GM18505 (cell line): ENCODE measurements around the gene AMIGO1.
A peak's percentile ranks its signal among the peaks of the same experiment; 100 is the strongest.

ENCODE experiments used
- ATAC-seq: cut with Tn5 transposase; IDR thresholded peaks from one replicate; pipeline ENCODE4 v1.9.1; 2021; ENCODE audit not compliant: unreplicated experiment
- POLR2A ChIP-seq: IDR thresholded peaks from 4 replicates; pipeline ENCODE4 v1.6.1; 2011; ENCODE audit warnings: borderline replicate concordance; ENCODE audit not compliant: insufficient read depth, insufficient read length; ENCODE audit errors: extremely low read depth

The AMIGO1 gene

DNA sequence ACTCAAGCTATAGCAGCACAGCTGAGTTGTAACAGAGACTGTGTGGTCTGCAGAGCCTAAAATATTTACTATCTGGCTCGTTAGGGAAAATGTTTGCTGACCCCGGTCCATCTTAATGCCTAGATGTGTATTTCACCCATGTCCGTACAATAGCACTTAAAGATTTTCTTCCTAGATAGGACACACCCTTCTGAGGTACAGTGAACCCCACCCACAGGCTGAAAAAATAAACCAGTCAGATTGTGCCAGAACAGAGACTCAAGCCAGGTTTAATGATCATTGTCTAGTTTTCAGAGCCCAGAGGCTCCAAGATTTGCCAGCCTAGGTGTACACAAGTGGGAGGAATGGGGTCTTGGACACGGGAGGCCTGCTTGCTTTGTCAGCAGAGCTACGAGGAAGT is 5.6 kb downstream of the AMIGO1 start:
- no peak for ATAC-seq
- no peak for TF ChIP-seq POLR2A

DNA sequence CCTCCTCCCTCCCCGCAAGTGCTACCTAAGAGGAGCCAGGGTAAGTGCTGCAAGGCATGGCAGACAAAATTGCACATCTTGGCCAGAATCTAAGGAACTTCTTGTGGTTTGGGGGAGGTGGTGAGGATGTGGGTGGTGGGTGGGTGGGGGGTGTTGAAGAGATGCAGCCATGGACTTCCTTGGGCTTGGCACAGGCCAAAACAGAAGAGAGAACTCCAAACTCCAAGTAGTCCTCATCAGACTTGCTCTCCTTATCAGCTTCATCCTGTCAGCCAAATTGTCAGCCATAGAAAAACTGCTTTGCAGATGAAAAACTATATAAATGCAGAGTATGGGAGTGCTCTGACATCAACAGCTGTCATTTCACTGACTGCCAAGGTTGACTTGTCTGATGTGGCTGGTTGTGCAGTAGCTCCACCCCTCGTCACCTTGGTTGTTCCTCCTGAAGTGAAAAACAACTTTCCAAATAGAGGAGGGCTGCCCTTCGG is 7.1 kb downstream of the AMIGO1 start:
- TF ChIP-seq POLR2A: no peak
- no peak for ATAC-seq

DNA sequence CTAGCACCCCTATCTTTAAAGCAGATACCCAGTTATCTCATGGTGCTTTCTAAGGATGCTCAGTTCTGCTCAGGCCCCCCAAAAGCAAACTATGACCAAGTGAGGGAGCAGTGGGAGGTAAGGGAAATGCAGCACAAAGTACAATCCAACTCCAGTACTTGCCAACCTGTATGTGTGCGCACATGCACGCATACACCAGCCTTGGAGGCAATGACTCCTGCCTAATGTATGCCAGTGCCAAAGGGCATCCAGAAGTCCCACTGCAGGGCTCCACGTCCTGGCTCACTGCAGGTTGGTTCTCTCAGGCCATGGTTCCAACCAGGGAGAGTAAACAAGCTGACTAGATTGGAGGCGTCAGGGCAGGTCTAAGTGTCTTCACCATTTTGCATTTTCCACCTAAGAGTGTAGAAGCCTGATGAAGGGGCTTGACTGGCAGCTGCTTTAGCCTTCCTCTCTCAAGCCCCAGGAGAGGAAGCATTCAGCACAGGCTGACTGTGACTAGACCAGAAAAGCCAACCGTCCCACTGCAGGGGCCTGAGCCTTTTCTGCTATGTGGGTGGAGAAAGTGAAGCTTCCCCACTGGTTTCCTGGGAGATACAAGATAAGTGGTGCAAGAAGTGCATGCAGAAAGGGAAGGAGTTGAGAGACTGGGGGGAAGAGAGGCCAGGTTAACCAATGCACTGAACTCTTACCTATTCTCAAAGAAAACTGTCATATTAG is 7.7 kb downstream of the AMIGO1 start:
- TF ChIP-seq POLR2A: no peak
- no peak for ATAC-seq

DNA sequence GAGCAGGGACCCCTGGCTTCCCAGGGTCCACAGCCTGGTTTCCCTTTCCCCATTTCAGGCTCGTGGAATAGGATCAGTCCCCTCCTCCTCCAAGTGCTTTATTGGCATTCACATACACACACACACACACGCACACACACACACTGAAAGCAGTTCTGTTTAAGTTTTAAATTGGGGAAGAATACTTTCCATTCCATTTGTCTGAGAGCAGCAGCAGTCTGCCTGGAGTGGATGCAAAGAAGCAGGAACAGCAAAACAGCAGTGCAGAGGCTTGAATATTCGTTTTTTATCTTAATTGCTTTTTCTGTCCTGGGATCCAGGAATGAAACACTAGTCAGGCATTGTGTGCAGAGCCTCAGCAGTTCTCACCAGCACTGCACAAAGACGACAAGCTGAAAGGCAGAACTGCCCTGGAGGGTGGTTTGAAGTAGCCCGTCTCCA is 8.6 kb downstream of the AMIGO1 start:
- TF ChIP-seq POLR2A: no peak
- ATAC-seq: no peak

DNA sequence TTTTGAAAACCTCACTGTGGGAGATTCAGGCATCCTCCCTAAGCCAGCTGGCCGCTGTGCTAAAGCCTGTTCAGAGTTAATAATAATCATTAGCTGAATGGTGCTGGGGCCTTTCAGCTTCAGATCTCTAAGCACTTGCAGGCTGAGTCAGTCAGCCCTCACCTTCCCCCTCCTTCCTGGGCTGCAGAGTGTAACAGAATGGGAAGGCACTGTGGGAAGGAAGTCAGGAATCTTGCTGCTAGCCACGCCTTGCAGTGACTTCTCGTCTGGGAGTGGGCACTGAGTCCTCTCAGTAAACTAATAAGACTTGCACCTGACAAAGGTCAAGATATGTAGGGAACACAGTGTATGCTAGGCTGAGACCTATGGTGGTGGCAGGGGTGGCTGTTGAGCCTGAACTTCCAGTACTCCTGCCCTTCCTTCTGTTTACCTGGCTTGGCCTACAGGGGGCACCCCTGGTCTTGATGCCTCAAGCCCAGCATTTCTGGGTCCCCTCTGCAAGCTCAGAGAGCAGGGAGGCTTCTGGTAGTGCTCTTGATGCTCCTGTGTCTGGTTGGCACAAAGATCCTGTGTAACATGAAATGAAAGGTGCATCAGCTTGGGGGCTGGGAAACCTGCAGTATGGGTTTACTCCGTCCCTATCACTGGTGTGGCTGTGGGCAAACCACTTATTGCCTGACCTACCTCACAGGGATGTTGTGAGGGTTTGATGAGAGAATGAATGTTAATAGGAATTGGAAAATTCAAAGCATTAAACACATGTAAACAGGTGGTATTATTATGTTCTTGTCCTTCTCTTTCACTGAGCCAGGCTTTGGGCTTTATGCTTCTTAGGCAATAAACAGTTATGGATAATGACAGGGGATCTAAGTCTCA is 9.6 kb downstream of the AMIGO1 start:
- ATAC-seq: no peak
- TF ChIP-seq POLR2A: no peak

DNA sequence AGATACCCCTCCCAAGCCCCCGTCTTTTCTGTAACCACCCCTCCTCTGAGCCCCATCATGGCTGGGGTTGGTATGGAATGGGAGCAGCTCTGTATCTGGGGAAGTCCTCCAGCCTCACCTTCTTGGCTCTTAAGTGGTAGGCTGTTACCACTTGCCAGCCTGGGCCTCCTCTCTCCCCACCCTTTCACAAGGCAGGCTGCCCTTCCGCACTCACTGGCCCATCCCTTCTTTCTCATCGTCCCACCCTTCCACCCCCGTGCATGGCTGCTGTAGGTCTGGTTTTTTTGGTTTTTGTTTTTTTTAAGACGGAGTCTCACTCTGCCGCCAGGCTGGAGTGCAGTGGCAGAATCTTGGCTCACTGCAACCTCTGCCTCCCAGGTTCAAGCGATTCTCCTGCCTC is 10.4 kb downstream of the AMIGO1 start:
- no peak for ATAC-seq
- TF ChIP-seq POLR2A: no peak

DNA sequence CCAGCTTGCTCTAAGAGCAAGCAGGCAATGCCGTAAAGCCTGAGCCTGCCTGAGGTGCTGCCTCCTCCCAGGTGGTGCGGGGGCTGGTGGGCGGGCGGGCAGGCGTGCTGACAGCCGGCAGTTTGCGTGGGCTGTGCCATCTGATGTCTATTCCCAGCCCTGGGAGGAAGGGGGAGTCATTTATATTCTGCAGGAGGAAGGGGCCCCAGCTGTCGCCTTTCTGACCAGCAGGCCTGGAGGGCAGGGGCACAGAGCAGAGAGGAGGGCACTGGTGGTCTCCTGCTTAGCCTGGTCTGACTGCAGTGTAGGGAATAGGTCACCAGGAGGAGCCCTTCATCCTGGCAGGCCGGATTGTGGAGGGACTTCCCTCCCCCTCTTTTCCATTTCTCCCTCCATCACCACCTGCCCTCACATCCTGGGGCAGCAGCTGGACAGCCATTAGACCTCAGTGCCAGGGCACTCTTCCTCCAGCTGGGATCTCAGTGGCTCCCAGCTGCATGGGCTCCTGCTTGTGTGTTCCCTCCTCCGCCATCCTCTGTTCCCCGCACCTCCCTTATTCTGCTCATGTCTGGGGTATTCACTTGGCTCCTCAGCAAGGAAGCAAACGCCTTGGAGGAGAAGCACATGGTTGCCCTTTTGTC is 11.2 kb downstream of the AMIGO1 start:
- ATAC-seq: no peak
- TF ChIP-seq POLR2A: no peak

DNA sequence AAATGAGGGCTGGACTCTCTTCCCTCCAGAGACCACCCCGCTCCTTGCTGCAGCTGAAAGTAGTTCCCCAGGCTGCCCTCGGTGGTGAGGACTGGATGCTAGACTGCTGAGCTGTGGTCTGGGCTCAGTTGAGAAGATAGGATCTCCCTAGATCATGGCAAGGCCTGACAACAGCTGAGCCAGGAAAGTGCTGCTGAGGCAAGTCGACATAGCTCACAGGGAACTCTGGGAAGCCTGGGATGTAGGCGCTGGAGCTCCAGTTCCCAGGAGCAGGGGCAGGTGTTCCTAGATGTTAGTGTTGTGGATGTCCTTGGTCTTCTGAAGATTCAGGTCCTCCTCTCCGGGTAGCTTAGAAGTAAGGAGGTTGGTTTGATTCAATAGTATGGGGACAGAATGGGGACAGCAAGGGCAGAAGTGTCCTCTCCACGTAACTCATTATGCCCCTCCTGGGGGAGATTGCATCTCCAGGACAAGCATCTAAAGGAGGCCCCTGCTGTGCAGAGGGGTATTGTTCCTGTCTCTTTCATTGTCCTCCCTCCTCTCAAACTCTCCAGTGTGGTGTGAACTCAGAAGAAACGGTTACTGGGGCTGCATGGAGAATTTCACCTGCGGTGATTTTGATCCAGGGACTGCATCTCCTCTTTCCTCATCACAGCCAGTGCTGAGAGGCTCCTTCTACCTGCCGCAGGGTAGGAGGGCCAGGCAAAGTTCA is 11.9 kb downstream of the AMIGO1 start:
- no peak for ATAC-seq
- no peak for TF ChIP-seq POLR2A

DNA sequence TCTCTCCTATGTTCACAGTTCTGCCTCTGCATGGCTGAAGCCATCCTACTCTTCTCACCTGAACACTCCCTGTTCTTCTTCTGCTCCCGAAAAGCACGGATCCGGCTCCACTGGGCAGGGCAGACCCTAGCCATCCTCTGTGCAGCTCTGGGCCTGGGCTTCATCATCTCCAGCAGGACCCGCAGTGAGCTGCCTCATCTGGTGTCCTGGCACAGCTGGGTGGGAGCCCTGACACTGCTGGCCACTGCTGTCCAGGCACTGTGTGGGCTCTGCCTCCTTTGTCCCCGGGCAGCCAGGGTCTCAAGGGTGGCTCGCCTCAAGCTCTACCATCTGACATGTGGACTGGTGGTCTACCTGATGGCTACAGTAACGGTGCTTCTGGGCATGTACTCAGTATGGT is 13.8 kb downstream of the AMIGO1 start:
- ATAC-seq: no peak
- TF ChIP-seq POLR2A: no peak

DNA sequence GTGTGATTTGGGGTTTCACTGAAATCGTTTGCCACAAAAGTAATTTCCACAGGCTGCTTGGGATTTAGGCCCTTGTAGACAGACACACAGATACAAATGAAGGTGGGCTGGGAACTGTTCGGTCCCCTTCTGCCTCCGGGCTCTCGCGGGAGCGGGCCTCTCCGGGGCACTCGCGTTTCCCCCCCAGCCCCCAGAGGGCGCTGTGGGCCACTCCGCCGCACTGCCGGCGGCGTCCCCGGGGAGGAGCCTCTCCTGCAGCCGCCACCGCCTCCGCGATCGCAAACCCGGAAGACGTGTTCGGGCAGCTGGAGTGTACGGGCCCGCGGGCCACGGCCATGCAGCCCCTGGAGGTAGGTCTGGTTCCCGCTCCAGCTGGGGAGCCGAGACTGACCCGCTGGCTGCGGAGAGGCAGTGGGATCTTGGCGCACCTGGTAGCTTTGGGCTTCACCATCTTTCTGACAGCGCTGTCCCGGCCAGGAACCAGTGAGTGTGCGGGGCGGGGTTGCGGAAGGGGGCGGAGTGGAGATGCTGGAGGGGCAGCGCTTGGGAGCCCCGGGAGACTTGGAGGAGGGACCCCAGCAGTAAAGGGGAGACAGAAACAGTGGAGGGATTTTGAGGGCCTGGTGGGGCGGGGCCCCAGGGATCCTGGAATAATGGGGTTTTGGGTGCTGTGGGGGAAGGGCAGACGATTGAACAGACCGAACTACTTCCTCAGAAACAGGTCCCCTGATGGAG is 15.6 kb downstream of the AMIGO1 start, which contains the start of gene CYB561D1:
TSS of gene CYB561D1 (plus strand) at position 290 of the 735 bp plus-strand sequence. CDS start at position 336, 46 bp downstream.
- peak; percentile 89 for ATAC-seq
- TF ChIP-seq POLR2A: peak; percentile 91

DNA sequence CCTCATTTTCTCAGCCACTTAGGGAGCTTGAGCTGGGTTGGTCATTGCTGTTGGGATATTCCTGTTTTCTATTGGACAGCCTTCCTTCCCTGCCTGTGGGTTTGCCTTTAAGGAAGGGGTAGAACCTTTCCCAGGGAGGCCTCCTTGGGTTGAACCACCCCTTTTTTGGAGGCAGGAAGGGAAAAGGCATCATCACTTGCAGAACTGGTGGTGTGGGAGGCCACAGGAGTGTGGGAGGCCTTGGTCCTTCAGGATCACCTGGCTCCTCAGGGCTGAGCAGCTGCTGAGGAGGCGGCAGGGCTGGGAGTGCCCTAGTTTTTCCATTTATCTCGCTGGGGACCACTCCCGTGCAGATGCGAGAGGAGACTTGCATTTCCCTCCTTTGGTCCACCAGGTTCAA is 16.3 kb downstream of the AMIGO1 start:
- no peak for ATAC-seq
- no peak for TF ChIP-seq POLR2A

DNA sequence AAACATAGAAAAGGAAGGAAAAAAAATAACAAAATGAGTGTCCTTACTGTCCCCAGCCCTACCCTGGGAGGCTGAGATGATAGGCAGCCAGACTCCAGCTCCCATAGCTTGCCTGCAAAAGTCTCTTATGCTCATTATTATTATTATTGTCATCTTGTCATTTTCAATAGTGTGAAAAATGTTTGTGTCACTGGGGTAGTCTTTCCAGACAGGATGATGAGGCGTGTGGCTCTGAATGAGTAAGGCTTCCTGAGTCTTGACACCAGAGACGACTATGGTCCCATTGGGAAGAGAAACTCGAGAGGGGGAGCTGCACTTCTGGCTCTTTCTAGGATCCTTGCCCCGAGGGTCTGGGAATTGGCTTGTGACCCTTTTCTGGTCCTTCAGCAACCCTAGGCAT is 16.7 kb downstream of the AMIGO1 start:
- no peak for ATAC-seq
- TF ChIP-seq POLR2A: no peak

DNA sequence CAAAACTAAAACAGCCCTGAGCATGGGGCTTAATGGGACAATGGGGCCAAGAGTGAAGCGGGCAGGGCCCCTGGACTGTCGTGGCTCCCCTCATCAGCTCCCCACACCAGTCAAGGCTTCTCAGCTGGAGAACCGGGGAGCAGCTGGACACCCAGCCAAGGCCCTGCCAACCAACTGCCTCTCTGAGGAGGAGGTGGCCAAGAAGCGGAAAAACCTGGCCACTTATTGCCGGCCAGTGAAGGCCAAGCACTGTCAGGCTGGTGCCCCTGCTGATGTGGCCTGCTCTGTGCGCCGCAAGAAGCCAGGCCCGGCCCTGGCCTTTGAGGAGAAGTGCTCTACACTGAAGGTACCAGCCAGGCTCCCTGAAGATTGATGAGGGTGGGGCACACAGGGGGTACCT is 18.2 kb downstream of the AMIGO1 start:
- TF ChIP-seq POLR2A: no peak
- no peak for ATAC-seq

DNA sequence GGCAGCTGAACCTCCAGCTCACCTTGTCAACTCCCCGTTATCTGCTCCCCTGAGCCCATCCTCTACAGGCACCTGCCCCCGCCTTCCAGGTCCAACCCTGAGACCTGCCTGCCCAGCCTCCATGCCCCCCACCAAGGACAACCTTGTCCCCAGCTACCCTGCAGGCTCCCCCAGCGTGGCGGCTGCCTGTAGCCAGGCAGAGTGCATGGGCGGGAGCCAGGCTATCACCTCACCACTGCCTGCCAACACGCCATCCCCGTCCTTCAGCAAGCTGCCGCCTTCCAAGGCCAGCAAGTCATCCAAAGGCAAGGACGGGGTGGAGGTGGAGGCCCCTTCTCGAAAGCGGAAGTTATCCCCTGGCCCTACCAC is 18.6 kb downstream of the AMIGO1 start:
- no peak for ATAC-seq
- no peak for TF ChIP-seq POLR2A
